Measurements from ENCODE around the gene OCSTAMP.

OCSTAMP gene

DNA sequence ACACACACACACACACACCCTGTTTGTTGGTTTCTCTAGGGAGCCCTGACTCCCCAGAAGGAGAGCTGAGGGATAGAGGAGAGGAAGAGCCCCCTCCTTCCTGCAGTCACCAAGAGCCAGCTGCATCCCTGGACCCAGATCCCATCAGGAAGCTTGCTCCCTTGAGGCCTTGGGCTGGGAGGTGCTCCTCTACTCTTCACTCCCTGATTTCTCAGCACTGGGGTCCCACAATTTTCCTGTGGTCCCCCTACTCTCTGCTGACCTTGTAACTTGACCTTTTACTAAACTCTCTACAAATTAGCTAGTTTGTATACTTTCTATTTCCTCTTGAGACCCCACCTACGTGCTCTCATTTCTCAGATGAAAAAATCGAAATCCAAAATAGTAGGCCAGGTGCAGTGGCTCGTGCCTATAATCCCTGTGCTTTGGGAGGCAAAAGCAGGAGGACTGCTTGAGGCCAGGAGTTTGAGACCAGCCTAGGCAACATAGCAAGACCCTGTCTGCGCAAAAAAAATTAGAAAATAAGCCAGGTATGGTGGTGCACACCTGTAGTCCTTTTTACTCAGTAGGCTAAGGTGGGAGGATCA, 5.0 kb upstream of the OCSTAMP start:
- Histone ChIP-seq H3K27ac (ENCODE audit: low read length) (no peak overlapping the region), H3K4me1 (ENCODE audit: low read length) (peaks cover 13% of the 10 kb centered on the region), H3K27me3 (ENCODE audit: low read depth, low read length) (peaks cover 25% of the 10 kb centered on the region)

DNA sequence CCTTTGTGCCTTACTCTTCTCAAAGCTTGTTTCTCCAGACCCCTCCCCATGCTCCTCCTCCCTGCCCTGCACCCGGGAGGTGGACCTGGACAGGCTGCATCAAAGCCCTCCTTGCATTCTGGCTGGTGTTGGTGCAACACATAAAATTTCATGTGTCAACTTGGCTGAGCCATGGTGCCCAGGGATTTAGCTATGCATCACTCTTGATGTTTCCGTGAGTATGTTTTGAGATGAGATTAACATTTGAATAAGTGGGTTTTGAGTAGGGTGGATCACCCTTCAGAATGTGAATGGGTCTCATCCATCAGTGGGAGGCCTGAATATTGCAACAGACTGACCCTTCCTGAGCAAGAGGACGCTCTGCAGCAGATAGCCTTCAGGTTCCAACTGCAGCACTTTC, 4.4 kb upstream of the OCSTAMP start:
- Histone ChIP-seq H3K79me2 (ENCODE audit: low read length) (no peaks in the 10 kb centered on the region), H3K9ac (ENCODE audit: low read length) (no peak overlapping the region), H3K36me3 (replicated peaks; ENCODE audit: low read depth, low read length) (no peaks in the 10 kb centered on the region), H4K20me1 (ENCODE audit: insufficient read depth, low read length) (no peaks in the 10 kb centered on the region), H3K27me3 (ENCODE audit: low read depth, low read length) (peaks cover 30% of the 10 kb centered on the region), H3K27ac (ENCODE audit: low read length) (no peak overlapping the region), H3K9me3 (ENCODE audit: insufficient read depth, low read length) (no peaks in the 10 kb centered on the region), H2AFZ (ENCODE audit: low read depth, low read length) (no peak overlapping the region), H3K4me1 (ENCODE audit: low read length) (peaks cover 17% of the 10 kb centered on the region), H3K4me3 (ENCODE audit: low read length) (no peak overlapping the region), H3K4me2 (ENCODE audit: low read length) (no peak overlapping the region)
- TF ChIP-seq EZH2phosphoT487 (IDR thresholded peaks at IDR 0.05; ENCODE audit: low read depth), result no peak
- TF ChIP-seq, protein P1, sequence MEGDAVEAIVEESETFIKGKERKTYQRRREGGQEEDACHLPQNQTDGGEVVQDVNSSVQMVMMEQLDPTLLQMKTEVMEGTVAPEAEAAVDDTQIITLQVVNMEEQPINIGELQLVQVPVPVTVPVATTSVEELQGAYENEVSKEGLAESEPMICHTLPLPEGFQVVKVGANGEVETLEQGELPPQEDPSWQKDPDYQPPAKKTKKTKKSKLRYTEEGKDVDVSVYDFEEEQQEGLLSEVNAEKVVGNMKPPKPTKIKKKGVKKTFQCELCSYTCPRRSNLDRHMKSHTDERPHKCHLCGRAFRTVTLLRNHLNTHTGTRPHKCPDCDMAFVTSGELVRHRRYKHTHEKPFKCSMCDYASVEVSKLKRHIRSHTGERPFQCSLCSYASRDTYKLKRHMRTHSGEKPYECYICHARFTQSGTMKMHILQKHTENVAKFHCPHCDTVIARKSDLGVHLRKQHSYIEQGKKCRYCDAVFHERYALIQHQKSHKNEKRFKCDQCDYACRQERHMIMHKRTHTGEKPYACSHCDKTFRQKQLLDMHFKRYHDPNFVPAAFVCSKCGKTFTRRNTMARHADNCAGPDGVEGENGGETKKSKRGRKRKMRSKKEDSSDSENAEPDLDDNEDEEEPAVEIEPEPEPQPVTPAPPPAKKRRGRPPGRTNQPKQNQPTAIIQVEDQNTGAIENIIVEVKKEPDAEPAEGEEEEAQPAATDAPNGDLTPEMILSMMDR (IDR thresholded peaks at IDR 0.05; ENCODE audit: low read depth, low read length), result no peak

More for the DNA sequence above, 5.0 kb upstream of the OCSTAMP start:
- Histone ChIP-seq H3K9ac (ENCODE audit: low read length) (no peak overlapping the region), H2AFZ (ENCODE audit: low read depth, low read length) (no peak overlapping the region), H3K4me3 (ENCODE audit: low read length) (no peak overlapping the region), H3K9me3 (ENCODE audit: insufficient read depth, low read length) (no peaks in the 10 kb centered on the region), H3K79me2 (ENCODE audit: low read length) (no peaks in the 10 kb centered on the region), H3K36me3 (replicated peaks; ENCODE audit: low read depth, low read length) (no peaks in the 10 kb centered on the region), H3K4me2 (ENCODE audit: low read length) (no peak overlapping the region), H4K20me1 (ENCODE audit: insufficient read depth, low read length) (no peaks in the 10 kb centered on the region)
- TF ChIP-seq, protein P1 (IDR thresholded peaks at IDR 0.05; ENCODE audit: low read depth, low read length), result no peak
- TF ChIP-seq EZH2phosphoT487 (IDR thresholded peaks at IDR 0.05; ENCODE audit: low read depth), result no peak

DNA sequence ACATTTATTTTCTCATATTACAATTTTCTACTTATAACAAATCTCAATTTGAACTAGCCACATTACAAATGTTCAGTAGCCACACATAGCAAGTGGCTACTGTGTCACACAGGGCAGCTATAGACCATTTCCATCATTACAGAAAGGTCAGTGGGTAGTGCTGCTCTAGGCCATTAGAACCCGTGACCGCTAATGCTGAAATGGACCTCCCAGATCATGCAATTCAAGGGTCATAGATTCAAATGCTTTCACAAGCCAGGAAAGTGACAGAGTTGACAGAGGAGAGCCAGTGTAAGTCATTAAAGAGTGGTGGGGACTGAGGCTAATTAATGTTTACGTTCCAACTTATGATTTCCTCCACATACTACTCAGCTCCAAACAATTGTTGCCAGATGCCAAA, 3.5 kb upstream of the OCSTAMP start:
- no peaks in the 10 kb centered on the region for H3K36me3 ChIP-seq (replicated peaks; ENCODE audit: low read depth, low read length)
- no peak overlapping the region for H3K27ac ChIP-seq (ENCODE audit: low read length)
- no peaks in the 10 kb centered on the region for H4K20me1 ChIP-seq (ENCODE audit: insufficient read depth, low read length)
- H3K27me3 ChIP-seq (ENCODE audit: low read depth, low read length), result peaks cover 36% of the 10 kb centered on the region
- no peaks in the 10 kb centered on the region for H3K79me2 ChIP-seq (ENCODE audit: low read length)
- no peak overlapping the region for H2AFZ ChIP-seq (ENCODE audit: low read depth, low read length)
- no peak overlapping the region for H3K4me3 ChIP-seq (ENCODE audit: low read length)
- peaks cover 17% of the 10 kb centered on the region for H3K4me1 ChIP-seq (ENCODE audit: low read length)
- no peak overlapping the region for H3K9ac ChIP-seq (ENCODE audit: low read length)
- H3K9me3 ChIP-seq (ENCODE audit: insufficient read depth, low read length), result no peaks in the 10 kb centered on the region
- TF ChIP-seq, protein P1 (IDR thresholded peaks at IDR 0.05; ENCODE audit: low read depth, low read length), result no peak
- TF ChIP-seq EZH2phosphoT487 (IDR thresholded peaks at IDR 0.05; ENCODE audit: low read depth), result no peak
- H3K4me2 ChIP-seq (ENCODE audit: low read length), result no peak overlapping the region

DNA sequence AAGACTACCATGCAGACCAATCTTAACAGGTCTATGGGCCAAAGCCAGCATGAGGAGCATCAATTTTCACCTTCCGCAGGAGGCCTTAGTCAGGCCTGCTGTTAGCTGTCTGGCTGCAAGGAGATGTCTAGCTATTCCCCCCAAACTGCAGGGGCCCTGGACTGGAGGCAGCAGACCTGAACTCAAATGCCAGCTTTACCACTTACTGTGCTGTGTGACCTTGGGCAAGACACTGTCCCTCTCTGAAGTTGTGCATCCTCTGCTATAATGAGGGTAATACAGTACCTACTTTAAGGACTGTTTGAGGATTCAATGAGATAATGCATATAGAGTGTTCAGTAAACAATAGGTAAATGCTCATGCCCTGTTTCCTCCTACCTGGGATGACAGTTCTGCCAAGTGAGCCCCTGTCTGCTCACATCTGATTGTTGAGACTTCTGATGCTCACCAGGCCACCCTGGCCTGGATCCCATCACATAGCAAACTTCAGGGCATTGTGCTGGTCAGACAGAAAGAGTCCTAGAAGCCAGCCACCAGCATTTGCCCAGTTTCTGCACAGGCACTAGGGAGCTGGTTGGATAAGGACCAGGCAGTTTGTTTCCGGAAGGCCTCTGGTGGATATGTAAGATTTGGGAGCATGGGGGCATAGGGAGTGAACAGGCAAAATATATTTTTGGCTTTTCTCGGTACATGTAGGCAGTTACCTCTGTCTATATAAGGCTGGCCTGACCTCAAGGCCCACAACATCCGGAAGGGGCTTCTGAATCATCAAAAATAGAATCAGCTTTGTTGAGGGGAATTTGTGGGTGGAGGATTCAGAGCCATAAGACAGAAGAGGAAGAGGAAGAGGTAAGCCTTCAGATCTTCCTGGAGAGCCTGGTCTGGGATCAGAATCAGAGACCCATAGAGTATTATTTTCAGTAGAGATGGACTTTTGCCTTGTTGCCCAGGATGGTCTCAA, 2.3 kb upstream of the OCSTAMP start:
- no peak for TF ChIP-seq EZH2phosphoT487 (IDR thresholded peaks at IDR 0.05; ENCODE audit: low read depth)
- TF ChIP-seq, protein P1 (IDR thresholded peaks at IDR 0.05; ENCODE audit: low read depth, low read length), result no peak
- Histone ChIP-seq H3K36me3 (replicated peaks; ENCODE audit: low read depth, low read length) (no peaks in the 10 kb centered on the region), H4K20me1 (ENCODE audit: insufficient read depth, low read length) (no peaks in the 10 kb centered on the region), H3K79me2 (ENCODE audit: low read length) (no peaks in the 10 kb centered on the region), H3K27ac (ENCODE audit: low read length) (no peak overlapping the region), H3K4me1 (ENCODE audit: low read length) (peaks cover 17% of the 10 kb centered on the region), H2AFZ (ENCODE audit: low read depth, low read length) (peak overlapping the region; percentile 55), H3K9ac (ENCODE audit: low read length) (no peak overlapping the region), H3K4me2 (ENCODE audit: low read length) (peak overlapping the region; percentile 39), H3K9me3 (ENCODE audit: insufficient read depth, low read length) (no peaks in the 10 kb centered on the region), H3K27me3 (ENCODE audit: low read depth, low read length) (peaks cover 43% of the 10 kb centered on the region), H3K4me3 (ENCODE audit: low read length) (no peak overlapping the region)
